Measurements from ENCODE around the gene CD22. TPM values are rescaled to one million over a fixed set of nuclear protein-coding genes. Genes with fewer than 3 reads are reported as not detected.
"Not testable (repeated sequence)": the region's sequence is repeated elsewhere in the genome, so short reads cannot be mapped to it uniquely, and the experiment has no call there.

The CD22 gene
- total RNA-seq, 2 experiments from 2014 or later, result 0.52 to 0.67 TPM

DNA sequence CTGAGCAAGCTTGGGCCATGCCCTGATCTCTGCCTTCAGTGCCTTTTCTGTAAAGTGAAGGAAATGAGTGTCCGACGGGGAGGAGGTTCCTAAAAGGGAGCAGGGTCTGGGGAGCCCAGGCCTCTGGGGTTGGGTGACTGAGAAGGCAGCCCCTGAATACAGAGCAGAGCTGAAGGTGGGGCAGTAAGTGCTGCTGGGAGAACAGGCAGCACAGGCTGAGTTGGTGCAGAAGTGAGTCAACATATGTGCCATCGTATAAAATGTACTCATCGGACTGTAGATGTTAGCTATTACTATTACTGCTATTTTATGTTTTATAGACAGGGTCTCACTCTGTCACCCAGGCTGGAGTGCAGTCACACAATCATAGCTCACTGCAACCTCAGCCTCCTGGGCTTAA, 47.7 kb upstream of the CD22 start:
- H3K27me3 Mint-ChIP-seq, result peaks cover 32% of the 10 kb centered on the region
- no peak overlapping the region for H3K4me3 Mint-ChIP-seq
- intact Hi-C loops (cut with DNase I, micrococcal nuclease), result no loop called here
- Histone ChIP-seq H3K27ac (ENCODE audit: low read depth in 1 of 2, low read length in 2 of 2) (no peak overlapping the region), H3K36me3 (ENCODE audit: insufficient read depth, low read length) (peaks cover 30% of the 10 kb centered on the region), H3K4me1 (ENCODE audit: insufficient read depth, low read length) (peaks cover 9% of the 10 kb centered on the region), H3K4me3 (ENCODE audit: low read length) (no peak overlapping the region), H3K9me3 (ENCODE audit: control insufficient read depth in 1 of 2, insufficient read depth in 1 of 2, low read length in 2 of 2) (no peaks in the 10 kb centered on the region), H3K27me3 (ENCODE audit: control insufficient read depth in 1 of 2, insufficient read depth in 2 of 2, low read length in 2 of 2) (peaks cover 3 to 6% of the 10 kb centered on the region in 2 experiments)
- DNase-seq (peak in 1 of 14 experiments; percentile 24), ATAC-seq (ENCODE audit: poor library complexity) (no peak)
- no peaks in the 10 kb centered on the region for H3K9me3 Mint-ChIP-seq
- H3K4me1 Mint-ChIP-seq (ENCODE audit: low read depth), result no peaks in the 10 kb centered on the region
- no peak overlapping the region for H3K27ac Mint-ChIP-seq
- peaks cover 24% of the 10 kb centered on the region for H3K36me3 Mint-ChIP-seq (ENCODE audit: low read depth)
- POLR2A ChIA-PET, result no interaction called here
- TF ChIP-seq, protein P1, sequence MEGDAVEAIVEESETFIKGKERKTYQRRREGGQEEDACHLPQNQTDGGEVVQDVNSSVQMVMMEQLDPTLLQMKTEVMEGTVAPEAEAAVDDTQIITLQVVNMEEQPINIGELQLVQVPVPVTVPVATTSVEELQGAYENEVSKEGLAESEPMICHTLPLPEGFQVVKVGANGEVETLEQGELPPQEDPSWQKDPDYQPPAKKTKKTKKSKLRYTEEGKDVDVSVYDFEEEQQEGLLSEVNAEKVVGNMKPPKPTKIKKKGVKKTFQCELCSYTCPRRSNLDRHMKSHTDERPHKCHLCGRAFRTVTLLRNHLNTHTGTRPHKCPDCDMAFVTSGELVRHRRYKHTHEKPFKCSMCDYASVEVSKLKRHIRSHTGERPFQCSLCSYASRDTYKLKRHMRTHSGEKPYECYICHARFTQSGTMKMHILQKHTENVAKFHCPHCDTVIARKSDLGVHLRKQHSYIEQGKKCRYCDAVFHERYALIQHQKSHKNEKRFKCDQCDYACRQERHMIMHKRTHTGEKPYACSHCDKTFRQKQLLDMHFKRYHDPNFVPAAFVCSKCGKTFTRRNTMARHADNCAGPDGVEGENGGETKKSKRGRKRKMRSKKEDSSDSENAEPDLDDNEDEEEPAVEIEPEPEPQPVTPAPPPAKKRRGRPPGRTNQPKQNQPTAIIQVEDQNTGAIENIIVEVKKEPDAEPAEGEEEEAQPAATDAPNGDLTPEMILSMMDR (IDR thresholded peaks at IDR 0.05), result no peak
- CTCF ChIA-PET, result no interaction called here

DNA sequence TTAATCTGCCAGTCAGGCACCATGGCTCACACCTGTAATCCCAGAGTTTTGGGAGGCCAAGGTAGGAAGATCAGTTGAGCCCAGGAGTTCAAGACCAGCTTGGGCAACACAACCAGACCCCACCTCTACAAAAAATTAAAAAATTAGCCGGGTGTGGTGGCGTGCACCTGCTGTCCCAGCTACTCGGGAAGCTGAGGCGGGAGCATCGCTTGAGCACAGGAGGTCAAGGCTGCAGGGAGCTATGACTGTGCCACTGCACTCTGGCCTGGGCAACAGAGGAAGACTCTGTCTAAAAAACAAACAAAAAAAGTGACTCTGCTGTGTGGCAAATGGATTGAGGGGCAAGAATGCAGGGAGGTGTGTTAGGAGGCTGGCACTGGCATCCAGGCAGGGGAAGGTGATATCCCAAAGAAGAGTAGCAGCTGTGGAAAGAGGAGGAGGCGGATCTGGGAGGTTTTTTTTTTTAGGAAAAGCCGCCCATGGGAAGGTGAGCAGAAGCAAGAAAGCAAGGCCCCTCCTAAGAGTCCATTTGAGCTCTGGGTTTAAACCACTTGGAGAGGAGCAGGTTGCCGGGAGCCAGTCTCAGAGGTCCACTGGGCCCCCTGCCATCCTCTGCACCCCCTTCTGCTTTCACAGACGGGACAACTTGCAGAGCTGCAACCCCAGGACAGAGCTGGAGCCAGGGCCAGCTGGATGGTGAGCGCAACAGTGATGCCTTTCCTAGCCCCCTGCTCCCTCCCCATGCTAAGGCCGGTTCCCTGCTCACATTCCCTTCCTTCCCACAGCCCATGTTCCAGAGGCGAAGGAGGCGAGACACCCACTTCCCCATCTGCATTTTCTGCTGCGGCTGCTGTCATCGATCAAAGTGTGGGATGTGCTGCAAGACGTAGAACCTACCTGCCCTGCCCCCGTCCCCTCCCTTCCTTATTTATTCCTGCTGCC, 44.6 kb upstream of the CD22 start:
- H3K4me1 Mint-ChIP-seq (ENCODE audit: low read depth), result no peaks in the 10 kb centered on the region
- H3K9me3 ChIP-seq (ENCODE audit: control insufficient read depth in 1 of 2, insufficient read depth in 1 of 2, low read length in 2 of 2), result no peaks in the 10 kb centered on the region
- H3K4me3 ChIP-seq (ENCODE audit: low read length), result no peak overlapping the region
- peaks cover 3 to 6% of the 10 kb centered on the region in 2 experiments for H3K27me3 ChIP-seq (ENCODE audit: control insufficient read depth in 1 of 2, insufficient read depth in 2 of 2, low read length in 2 of 2)
- H3K27me3 Mint-ChIP-seq, result peaks cover 32% of the 10 kb centered on the region
- ChIA-PET CTCF (no interaction called here), POLR2A (no interaction called here)
- H3K36me3 Mint-ChIP-seq (ENCODE audit: low read depth), result no peaks in the 10 kb centered on the region
- no peak overlapping the region for H3K27ac ChIP-seq (ENCODE audit: low read depth in 1 of 2, low read length in 2 of 2)
- no peak overlapping the region for H3K4me3 Mint-ChIP-seq
- TF ChIP-seq, protein P1 (IDR thresholded peaks at IDR 0.05), result no peak
- intact Hi-C loops (cut with DNase I, micrococcal nuclease), result no loop called here
- no peak for DNase-seq
- peaks cover 9% of the 10 kb centered on the region for H3K4me1 ChIP-seq (ENCODE audit: insufficient read depth, low read length)
- H3K36me3 ChIP-seq (ENCODE audit: insufficient read depth, low read length), result peaks cover 1% of the 10 kb centered on the region
- no peak overlapping the region for H3K27ac Mint-ChIP-seq
- no peaks in the 10 kb centered on the region for H3K9me3 Mint-ChIP-seq
- no peak for ATAC-seq (ENCODE audit: poor library complexity)

- CTCF ChIA-PET, result no interaction called here
These were observed 43.9 kb upstream of the CD22 start for GRCh38 chr19:35285095-35285449.

DNA sequence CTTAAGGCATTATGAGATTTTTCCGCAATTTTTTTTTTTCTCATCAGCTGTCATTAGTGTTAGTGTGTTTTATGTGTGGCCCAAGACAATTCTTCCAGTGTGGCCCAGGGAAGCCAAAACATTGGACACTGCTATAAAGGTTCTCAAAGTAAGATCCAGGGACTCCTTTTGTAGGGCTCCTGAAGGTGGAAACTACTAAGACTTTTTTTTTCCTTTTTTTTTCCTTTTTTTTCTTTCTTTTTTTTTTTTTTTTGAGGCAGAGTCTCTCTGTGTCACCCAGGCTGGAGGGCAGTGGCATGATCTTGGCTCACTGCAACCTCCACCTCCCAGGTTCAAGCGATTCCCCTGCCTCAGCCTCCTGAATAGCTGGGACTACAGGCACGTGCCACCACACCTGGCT, 43.5 kb upstream of the CD22 start:
- CTCF ChIA-PET; H3K27ac Mint-ChIP-seq; H3K4me1 Mint-ChIP-seq (ENCODE audit: low read depth); H3K36me3 ChIP-seq (ENCODE audit: insufficient read depth, low read length); H3K4me1 ChIP-seq (ENCODE audit: insufficient read depth, low read length); H3K9me3 ChIP-seq (ENCODE audit: control insufficient read depth in 1 of 2, insufficient read depth in 1 of 2, low read length in 2 of 2); H3K36me3 Mint-ChIP-seq (ENCODE audit: low read depth); H3K27ac ChIP-seq (ENCODE audit: low read depth in 1 of 2, low read length in 2 of 2); ATAC-seq (ENCODE audit: poor library complexity); H3K27me3 ChIP-seq (ENCODE audit: control insufficient read depth in 1 of 2, insufficient read depth in 2 of 2, low read length in 2 of 2); H3K4me3 Mint-ChIP-seq; intact Hi-C loops (cut with DNase I, micrococcal nuclease); H3K9me3 Mint-ChIP-seq; DNase-seq; POLR2A ChIA-PET; H3K4me3 ChIP-seq (ENCODE audit: low read length): not testable (repeated sequence)
- H3K27me3 Mint-ChIP-seq, result peaks cover 32% of the 10 kb centered on the region

More at GRCh38 chr19:35285095-35285449, 43.9 kb upstream of the CD22 start:
- peaks cover 9% of the 10 kb centered on the region for H3K4me1 ChIP-seq (ENCODE audit: insufficient read depth, low read length)
- H3K27ac ChIP-seq (ENCODE audit: low read depth in 1 of 2, low read length in 2 of 2), result no peak overlapping the region
- H3K4me3 ChIP-seq (ENCODE audit: low read length), result no peak overlapping the region
- ATAC-seq (ENCODE audit: poor library complexity) (no peak), DNase-seq (no peak)
- TF ChIP-seq, protein P1 (IDR thresholded peaks at IDR 0.05), result no peak
- POLR2A ChIA-PET, result no interaction called here
- H3K27me3 ChIP-seq (ENCODE audit: control insufficient read depth in 1 of 2, insufficient read depth in 2 of 2, low read length in 2 of 2), result peaks cover 3 to 6% of the 10 kb centered on the region in 2 experiments
- H3K27me3 Mint-ChIP-seq, result peaks cover 32% of the 10 kb centered on the region
- no peaks in the 10 kb centered on the region for H3K9me3 Mint-ChIP-seq
- intact Hi-C loops (cut with DNase I, micrococcal nuclease), result no loop called here
- H3K36me3 Mint-ChIP-seq (ENCODE audit: low read depth), result no peaks in the 10 kb centered on the region
- no peaks in the 10 kb centered on the region for H3K4me1 Mint-ChIP-seq (ENCODE audit: low read depth)
- H3K4me3 Mint-ChIP-seq, result no peak overlapping the region
- no peaks in the 10 kb centered on the region for H3K36me3 ChIP-seq (ENCODE audit: insufficient read depth, low read length)
- no peak overlapping the region for H3K27ac Mint-ChIP-seq
- no peaks in the 10 kb centered on the region for H3K9me3 ChIP-seq (ENCODE audit: control insufficient read depth in 1 of 2, insufficient read depth in 1 of 2, low read length in 2 of 2)

- H3K4me3 Mint-ChIP-seq; H3K4me1 Mint-ChIP-seq (ENCODE audit: low read depth); H3K9me3 ChIP-seq (ENCODE audit: control insufficient read depth in 1 of 2, insufficient read depth in 1 of 2, low read length in 2 of 2); H3K9me3 Mint-ChIP-seq; intact Hi-C loops (cut with DNase I, micrococcal nuclease); H3K4me1 ChIP-seq (ENCODE audit: insufficient read depth, low read length); H3K27me3 ChIP-seq (ENCODE audit: control insufficient read depth in 1 of 2, insufficient read depth in 2 of 2, low read length in 2 of 2); CTCF ChIA-PET; DNase-seq; H3K36me3 ChIP-seq (ENCODE audit: insufficient read depth, low read length); H3K36me3 Mint-ChIP-seq (ENCODE audit: low read depth); H3K4me3 ChIP-seq (ENCODE audit: low read length); H3K27ac ChIP-seq (ENCODE audit: low read depth in 1 of 2, low read length in 2 of 2); ATAC-seq (ENCODE audit: poor library complexity); H3K27ac Mint-ChIP-seq: not testable (repeated sequence)
- H3K27me3 Mint-ChIP-seq, result peaks cover 30% of the 10 kb centered on the region
- POLR2A ChIA-PET, result interaction anchor here (0.6 kb wide), 1 partner anchor 283 kb away, joined by 3 read pairs; no protein-coding TSS in a partner anchor
These were observed 42.9 kb upstream of the CD22 start for GRCh38 chr19:35286101-35286500.

Data from CD4-positive, alpha-beta T cell (primary cell).